ENCODE results near the gene SHISA8. TPM values are rescaled to one million over a fixed set of nuclear protein-coding genes. Genes with fewer than 3 reads are reported as not detected.

SHISA8 gene
- total RNA-seq, 1 donor from 2014 or later, result not detected

GRCh38 chr22:41913040-41913719 is 1.7 kb downstream of the SHISA8 start:
- H4K20me1 ChIP-seq (ENCODE audit: low read depth), result peaks cover 85% of the 10 kb centered on the region
- no peaks in the 10 kb centered on the region for H3K36me3 ChIP-seq
- TF ChIP-seq CTCF (IDR thresholded peaks at IDR 0.05), result no peak
- peak; percentile 91 for TF ChIP-seq EZH2 (IDR thresholded peaks at IDR 0.05)
- TF ChIP-seq EZH2phosphoT487 (IDR thresholded peaks at IDR 0.05), result no peak
- no peaks in the 10 kb centered on the region for H3K79me2 ChIP-seq (ENCODE audit: low read depth)
- no peak overlapping the region for H3K4me3 ChIP-seq
- peaks cover 24% of the 10 kb centered on the region for H3F3A ChIP-seq (ENCODE audit: low read depth)
- no peak overlapping the region for H2AFZ ChIP-seq (replicated peaks)
- no peak for DNase-seq (ENCODE audit: low spot score)
- H3K4me1 ChIP-seq, result peaks cover 24% of the 10 kb centered on the region
- no peaks in the 10 kb centered on the region for H3K9me3 ChIP-seq (ENCODE audit: low read depth)
- Mint-ChIP-seq H3K27me3 (ENCODE audit: insufficient read depth, low read depth) (peaks cover 55% of the 10 kb centered on the region), H3K27ac (no peak overlapping the region), H3K4me3 (peak overlapping the region; percentile 33), H3K4me1 (peaks cover 23% of the 10 kb centered on the region), H3K9me3 (peaks cover 4% of the 10 kb centered on the region), H3K36me3 (no peaks in the 10 kb centered on the region)
- no peak overlapping the region for H3K9ac ChIP-seq
- peaks cover 100% of the 10 kb centered on the region for H3K27me3 ChIP-seq
- no peak overlapping the region for H3K4me2 ChIP-seq
- no peak overlapping the region for H3K27ac ChIP-seq

GRCh38 chr22:41912338-41913039 is 2.4 kb downstream of the SHISA8 start:
- no peak for DNase-seq (ENCODE audit: low spot score)
- peaks cover 4% of the 10 kb centered on the region for H3K9me3 Mint-ChIP-seq
- Histone ChIP-seq H3K9ac (no peak overlapping the region), H3K9me3 (ENCODE audit: low read depth) (no peaks in the 10 kb centered on the region), H3K4me2 (no peak overlapping the region), H3K4me1 (peaks cover 24% of the 10 kb centered on the region), H3K36me3 (no peaks in the 10 kb centered on the region), H3F3A (ENCODE audit: low read depth) (peaks cover 27% of the 10 kb centered on the region), H2AFZ (replicated peaks) (no peak overlapping the region), H3K27ac (no peak overlapping the region), H4K20me1 (ENCODE audit: low read depth) (peaks cover 85% of the 10 kb centered on the region), H3K4me3 (no peak overlapping the region), H3K79me2 (ENCODE audit: low read depth) (no peaks in the 10 kb centered on the region), H3K27me3 (peaks cover 99% of the 10 kb centered on the region)
- peaks cover 58% of the 10 kb centered on the region for H3K27me3 Mint-ChIP-seq (ENCODE audit: insufficient read depth, low read depth)
- H3K27ac Mint-ChIP-seq, result no peak overlapping the region
- H3K36me3 Mint-ChIP-seq, result peaks cover 2% of the 10 kb centered on the region
- H3K4me1 Mint-ChIP-seq, result peaks cover 19% of the 10 kb centered on the region
- no peak for TF ChIP-seq EZH2phosphoT487 (IDR thresholded peaks at IDR 0.05)
- TF ChIP-seq CTCF (IDR thresholded peaks at IDR 0.05), result no peak
- no peak for TF ChIP-seq EZH2 (IDR thresholded peaks at IDR 0.05)
- H3K4me3 Mint-ChIP-seq, result peak overlapping the region; percentile 48

- Histone ChIP-seq H2AFZ (replicated peaks) (no peak overlapping the region), H3K79me2 (ENCODE audit: low read depth) (no peaks in the 10 kb centered on the region), H3K4me2 (peak overlapping the region; percentile 71), H3K9me3 (ENCODE audit: low read depth) (no peaks in the 10 kb centered on the region), H3K9ac (no peak overlapping the region), H3K4me3 (peak overlapping the region; percentile 38), H3F3A (ENCODE audit: low read depth) (peaks cover 33% of the 10 kb centered on the region), H3K27me3 (peaks cover 86% of the 10 kb centered on the region), H3K27ac (no peak overlapping the region), H3K36me3 (no peaks in the 10 kb centered on the region), H3K4me1 (peaks cover 24% of the 10 kb centered on the region), H4K20me1 (ENCODE audit: low read depth) (peaks cover 85% of the 10 kb centered on the region)
- TF ChIP-seq EZH2 (IDR thresholded peaks at IDR 0.05) (peak; percentile 70), CTCF (IDR thresholded peaks at IDR 0.05) (no peak), EZH2phosphoT487 (IDR thresholded peaks at IDR 0.05) (peak; percentile 90)
- Mint-ChIP-seq H3K27ac (no peak overlapping the region), H3K4me3 (peak overlapping the region; percentile 74), H3K9me3 (peaks cover 4% of the 10 kb centered on the region), H3K4me1 (peaks cover 12% of the 10 kb centered on the region), H3K27me3 (ENCODE audit: insufficient read depth, low read depth) (peaks cover 49% of the 10 kb centered on the region), H3K36me3 (peaks cover 4% of the 10 kb centered on the region)
- DNase-seq (ENCODE audit: low spot score), result peak; percentile 24
These were observed 3.8 kb downstream of the SHISA8 start for GRCh38 chr22:41911001-41911611.
